ENCODE results near the gene PARP16.

The PARP16 gene

GRCh38 chr15:65217526-65218482 lies 68.9 kb downstream of the PARP16 start:
- POLR2A ChIA-PET = interaction anchor here (0.6 to 1.0 kb wide), 2 partner anchors 32 to 377 kb away, joined by 3 to 4 read pairs; partner anchors contain the start of gene CLPX
- Histone ChIP-seq H3K9me3 (ENCODE audit: control insufficient read depth, insufficient read depth, low read depth, low read length) (no peaks in the 10 kb centered on the region), H3K27ac (ENCODE audit: extremely low read depth, low read depth, low read length) (no peak overlapping the region), H3K4me1 (ENCODE audit: control insufficient read depth, insufficient read depth, low read length) (no peaks in the 10 kb centered on the region), H3K4me3 (ENCODE audit: low read depth, low read length) (no peak overlapping the region), H3K36me3 (ENCODE audit: control insufficient read depth in 2 of 2, insufficient read depth in 1 of 2, low read length in 2 of 2) (no peaks in the 10 kb centered on the region)
- CTCF ChIA-PET = interaction anchor here (0.6 to 0.7 kb wide), 2 partner anchors 53 to 79 kb away, joined by 3 to 8 read pairs; no protein-coding TSS in a partner anchor
- no peak for TF ChIP-seq ZNF501 (tag by site-specific recombination; IDR thresholded peaks at IDR 0.05)
- TF ChIP-seq, protein P1, sequence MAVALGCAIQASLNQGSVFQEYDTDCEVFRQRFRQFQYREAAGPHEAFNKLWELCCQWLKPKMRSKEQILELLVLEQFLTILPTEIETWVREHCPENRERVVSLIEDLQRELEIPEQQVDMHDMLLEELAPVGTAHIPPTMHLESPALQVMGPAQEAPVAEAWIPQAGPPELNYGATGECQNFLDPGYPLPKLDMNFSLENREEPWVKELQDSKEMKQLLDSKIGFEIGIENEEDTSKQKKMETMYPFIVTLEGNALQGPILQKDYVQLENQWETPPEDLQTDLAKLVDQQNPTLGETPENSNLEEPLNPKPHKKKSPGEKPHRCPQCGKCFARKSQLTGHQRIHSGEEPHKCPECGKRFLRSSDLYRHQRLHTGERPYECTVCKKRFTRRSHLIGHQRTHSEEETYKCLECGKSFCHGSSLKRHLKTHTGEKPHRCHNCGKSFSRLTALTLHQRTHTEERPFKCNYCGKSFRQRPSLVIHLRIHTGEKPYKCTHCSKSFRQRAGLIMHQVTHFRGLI (tag by site-specific recombination; IDR thresholded peaks at IDR 0.05) = no peak
- TF ChIP-seq PATZ1 (tag by site-specific recombination; IDR thresholded peaks at IDR 0.05) = no peak
- TF ChIP-seq ZBTB6 (tag by site-specific recombination; IDR thresholded peaks at IDR 0.05) = no peak
- TF ChIP-seq, protein P2, sequence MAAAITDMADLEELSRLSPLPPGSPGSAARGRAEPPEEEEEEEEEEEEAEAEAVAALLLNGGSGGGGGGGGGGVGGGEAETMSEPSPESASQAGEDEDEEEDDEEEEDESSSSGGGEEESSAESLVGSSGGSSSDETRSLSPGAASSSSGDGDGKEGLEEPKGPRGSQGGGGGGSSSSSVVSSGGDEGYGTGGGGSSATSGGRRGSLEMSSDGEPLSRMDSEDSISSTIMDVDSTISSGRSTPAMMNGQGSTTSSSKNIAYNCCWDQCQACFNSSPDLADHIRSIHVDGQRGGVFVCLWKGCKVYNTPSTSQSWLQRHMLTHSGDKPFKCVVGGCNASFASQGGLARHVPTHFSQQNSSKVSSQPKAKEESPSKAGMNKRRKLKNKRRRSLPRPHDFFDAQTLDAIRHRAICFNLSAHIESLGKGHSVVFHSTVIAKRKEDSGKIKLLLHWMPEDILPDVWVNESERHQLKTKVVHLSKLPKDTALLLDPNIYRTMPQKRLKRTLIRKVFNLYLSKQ (tag by site-specific recombination; IDR thresholded peaks at IDR 0.05; ENCODE audit: borderline replicate concordance) = no peak
- TF ChIP-seq ZNF248 (tag by site-specific recombination; IDR thresholded peaks at IDR 0.05) = no peak
- TF ChIP-seq ZNF184 (tag by site-specific recombination; IDR thresholded peaks at IDR 0.05) = no peak
- no peak for TF ChIP-seq SETDB1 (IDR thresholded peaks at IDR 0.05; ENCODE audit: insufficient read length, low read length)
- TF ChIP-seq ZNF777 (tag by site-specific recombination; IDR thresholded peaks at IDR 0.05; ENCODE audit: borderline replicate concordance) = no peak
- TF ChIP-seq ZNF148 (tag by site-specific recombination; IDR thresholded peaks at IDR 0.05; ENCODE audit: borderline replicate concordance) = no peak
- TF ChIP-seq REPIN1 (tag by site-specific recombination; IDR thresholded peaks at IDR 0.05; ENCODE audit: low read depth) = no peak
- no peak for TF ChIP-seq ZBTB21 (tag by site-specific recombination; IDR thresholded peaks at IDR 0.05)
- TF ChIP-seq ZNF621 (tag by site-specific recombination; IDR thresholded peaks at IDR 0.05) = no peak
- no peak for TF ChIP-seq ZNF280D (tag by site-specific recombination; IDR thresholded peaks at IDR 0.05)
- TF ChIP-seq ZNF404 (tag by site-specific recombination; IDR thresholded peaks at IDR 0.05) = no peak
- TF ChIP-seq HOXA7 (CRISPR knock-in tag; IDR thresholded peaks at IDR 0.05; ENCODE audit: borderline replicate concordance) = no peak
- no peak for TF ChIP-seq ZSCAN23 (tag by site-specific recombination; IDR thresholded peaks at IDR 0.05)
